Activated T-cell treated with anti-CD3 and anti-CD28 coated beads for 48 hours (primary cell): ENCODE measurements around the gene CST6.

ENCODE experiments used
- DNase-seq: peaks from one replicate; pipeline ENCODE4 v3.0.0-alpha.2; 2020; ENCODE audit warnings: low read depth

Gene CST6

DNA sequence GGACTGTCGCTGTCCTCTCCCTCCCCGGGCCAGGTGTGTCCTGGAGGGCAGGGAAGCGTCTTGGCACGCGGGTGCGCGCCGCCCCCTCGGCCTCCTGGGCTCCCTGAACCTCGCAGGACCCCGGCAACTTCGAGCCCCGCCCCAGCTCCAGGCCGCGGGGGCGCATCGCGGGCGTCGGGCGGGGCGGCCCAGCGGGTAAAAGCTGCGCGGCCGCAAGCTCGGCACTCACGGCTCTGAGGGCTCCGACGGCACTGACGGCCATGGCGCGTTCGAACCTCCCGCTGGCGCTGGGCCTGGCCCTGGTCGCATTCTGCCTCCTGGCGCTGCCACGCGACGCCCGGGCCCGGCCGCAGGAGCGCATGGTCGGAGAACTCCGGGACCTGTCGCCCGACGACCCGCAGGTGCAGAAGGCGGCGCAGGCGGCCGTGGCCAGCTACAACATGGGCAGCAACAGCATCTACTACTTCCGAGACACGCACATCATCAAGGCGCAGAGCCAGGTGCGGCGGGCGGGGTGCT lies at the start of gene CST6:
Gene CST6, plus strand, starts transcription at position 224 of the 519 bp plus-strand sequence. Its CDS starts 37 bp downstream, at position 261.
- DNase-seq, result no peak

GRCh38 chr11:65962141-65962564 lies 49.7 kb upstream of the CST6 start:
- no peak for DNase-seq

DNA sequence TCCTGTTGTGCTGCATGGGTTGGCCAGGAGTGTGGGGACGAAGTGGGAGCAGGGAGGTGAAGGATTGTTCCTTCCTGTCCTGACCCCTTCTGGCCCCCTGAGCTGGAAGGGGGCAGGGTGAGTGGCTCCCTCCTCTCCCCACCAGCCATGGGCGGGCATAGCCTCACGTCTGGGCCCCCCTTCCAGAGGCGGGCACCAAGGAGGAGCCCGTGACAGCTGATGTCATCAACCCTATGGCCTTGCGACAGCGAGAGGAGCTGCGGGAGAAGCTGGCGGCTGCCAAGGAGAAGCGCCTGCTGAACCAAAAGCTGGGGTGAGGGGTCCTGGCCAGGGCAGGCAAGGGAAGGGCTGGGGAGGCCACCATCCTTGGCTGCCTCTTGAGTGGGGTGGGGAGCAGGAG lies 46.9 kb upstream of the CST6 start:
- DNase-seq, result no peak

DNA sequence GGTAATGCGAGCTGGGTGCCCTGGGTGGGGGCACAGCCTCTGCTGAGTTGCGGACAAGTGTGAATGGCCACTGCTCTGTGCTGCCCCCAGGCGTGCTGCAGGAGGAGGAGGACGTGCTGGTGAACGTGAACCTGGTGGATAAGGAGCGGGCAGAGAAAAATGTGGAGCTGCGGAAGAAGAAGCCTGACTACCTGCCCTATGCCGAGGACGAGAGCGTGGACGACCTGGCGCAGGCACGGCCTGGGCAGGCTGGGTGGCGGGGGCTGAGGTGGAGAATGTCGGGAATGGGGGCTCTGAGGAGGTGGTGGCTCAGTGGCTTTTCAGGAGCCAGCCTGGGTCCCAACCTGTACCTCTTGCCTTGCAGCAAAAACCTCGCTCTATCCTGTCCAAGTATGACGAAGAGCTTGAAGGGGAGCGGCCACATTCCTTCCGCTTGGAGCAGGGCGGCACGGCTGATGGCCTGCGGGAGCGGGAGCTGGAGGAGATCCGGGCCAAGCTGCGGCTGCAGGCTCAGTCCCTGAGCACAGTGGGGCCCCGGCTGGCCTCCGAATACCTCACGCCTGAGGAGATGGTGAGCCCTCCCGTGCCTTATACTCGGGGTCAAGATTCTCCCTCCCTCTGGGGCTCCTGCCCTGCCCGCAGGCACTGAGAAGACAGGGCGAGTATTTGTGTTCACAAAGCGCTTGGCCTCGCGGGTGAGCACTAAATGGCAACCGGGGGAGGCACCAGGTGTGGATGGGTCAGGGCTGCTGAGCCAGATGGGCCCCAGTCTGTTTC lies 45.6 kb upstream of the CST6 start:
- no peak for DNase-seq

DNA sequence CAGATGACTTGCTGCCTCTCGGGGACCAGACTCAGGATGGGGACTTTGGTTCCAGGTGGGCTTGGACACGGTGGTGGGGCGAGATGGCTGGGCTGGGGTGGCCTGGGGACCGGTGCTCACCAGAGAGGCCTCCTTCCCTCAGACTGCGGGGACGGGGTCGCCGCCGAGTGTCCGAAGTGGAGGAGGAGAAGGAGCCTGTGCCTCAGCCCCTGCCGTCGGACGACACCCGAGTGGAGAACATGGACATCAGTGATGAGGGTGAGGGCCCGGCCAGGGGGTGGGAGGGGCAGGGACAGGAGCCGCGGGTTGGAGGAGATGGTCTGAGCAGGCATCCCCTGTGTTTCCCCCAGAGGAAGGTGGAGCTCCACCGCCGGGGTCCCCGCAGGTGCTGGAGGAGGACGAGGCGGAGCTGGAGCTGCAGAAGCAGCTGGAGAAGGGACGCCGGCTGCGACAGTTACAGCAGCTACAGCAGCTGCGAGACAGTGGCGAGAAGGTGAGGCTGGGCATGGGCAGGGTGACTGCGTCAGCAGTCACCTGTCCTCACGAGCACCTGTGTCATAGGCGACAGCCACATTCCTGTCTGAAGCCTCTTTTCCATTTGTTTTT lies 44.4 kb upstream of the CST6 start:
- DNase-seq, result no peak

DNA sequence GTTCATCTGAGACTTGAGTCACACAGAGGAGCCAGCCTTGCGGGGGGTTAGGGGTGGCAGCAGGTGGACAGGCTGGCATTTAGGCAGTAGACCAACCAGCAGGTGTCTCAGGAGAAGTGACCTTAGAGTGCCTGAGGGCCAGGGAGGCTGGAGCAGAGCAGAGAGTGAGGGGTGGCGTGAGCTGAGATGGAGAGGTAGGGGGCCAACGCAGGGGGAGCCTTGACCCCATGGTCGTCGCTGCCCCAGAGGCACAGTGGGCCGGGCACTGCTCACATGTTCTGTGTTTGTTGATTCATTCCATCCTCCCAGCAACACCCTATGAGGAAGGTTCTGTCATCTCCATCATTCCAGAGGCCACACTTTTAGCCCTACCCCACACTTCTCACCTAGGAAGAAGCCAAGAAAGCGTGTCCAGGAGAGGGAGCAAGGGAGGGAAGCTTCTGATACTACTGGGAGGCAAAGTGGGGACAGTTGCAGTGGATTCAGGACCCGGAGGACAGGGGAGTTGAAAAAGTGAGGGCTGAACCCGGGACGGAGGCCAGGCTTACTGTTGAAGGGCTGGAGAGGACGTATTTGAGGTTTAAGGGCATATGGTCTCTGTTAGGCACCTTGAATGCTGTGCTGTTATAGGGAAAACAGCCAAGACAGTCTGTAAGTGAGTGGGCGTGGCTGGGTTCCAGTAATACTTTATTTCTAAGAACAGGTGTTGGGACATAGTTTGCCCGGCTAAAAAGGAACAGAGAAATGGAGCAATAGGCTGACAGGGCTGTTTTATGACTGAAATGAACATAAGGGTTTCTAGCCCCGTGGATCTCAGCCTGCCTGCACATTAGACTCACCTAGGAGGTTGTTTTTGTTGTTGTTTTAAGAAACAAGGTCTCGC lies 43.0 kb upstream of the CST6 start:
- DNase-seq, result no peak

DNA sequence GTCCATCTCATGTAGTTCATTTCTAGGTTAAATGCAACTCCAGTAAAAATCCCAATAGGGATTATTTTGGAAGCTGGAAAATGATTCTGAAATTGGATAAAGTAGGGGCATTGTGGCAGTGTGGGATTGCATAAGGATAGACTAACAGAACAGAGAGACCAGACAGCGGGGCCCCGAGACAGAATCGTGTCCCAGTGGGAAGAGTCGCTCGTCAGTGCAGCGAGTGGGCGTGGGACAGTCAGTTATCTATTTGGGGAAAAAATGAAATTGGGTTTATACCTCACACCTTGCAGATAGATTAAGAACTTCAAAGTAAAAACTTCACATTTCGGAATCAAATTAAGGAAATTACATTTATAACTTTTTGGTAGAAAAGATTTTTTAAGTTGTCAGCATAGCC lies 39.7 kb upstream of the CST6 start:
- DNase-seq, result no peak

DNA sequence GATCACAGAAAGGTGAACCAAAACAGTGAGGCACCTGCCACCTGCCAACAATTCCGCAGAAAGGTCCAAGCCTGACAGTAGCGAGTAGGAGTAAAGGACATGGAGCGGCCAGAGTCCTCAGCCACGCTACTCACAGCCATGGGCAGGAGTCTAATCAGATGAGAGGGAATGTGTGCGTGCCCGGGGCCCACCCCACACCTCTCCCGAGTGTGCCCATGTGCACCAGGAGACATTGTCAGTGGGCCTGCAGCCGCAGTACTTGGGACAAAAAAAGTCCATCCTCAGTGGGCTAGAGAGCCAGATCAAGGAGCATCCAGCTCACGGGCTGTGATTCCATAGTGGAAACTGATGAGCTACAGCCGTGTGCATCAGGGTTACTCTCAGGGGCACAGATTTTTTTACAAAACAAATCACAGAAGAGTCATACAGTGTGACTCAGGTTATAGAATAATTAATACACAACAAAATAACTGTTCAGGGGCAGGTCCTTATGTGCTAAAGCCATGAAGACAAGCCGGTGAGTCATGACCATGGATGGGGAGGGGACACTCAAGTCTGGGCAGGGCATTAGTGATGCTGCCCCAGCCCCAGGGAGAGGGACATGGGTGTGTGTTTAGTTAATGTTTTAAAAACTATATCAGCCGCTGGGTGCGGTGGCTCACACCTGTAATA lies 38.2 kb upstream of the CST6 start:
- DNase-seq, result no peak

GRCh38 chr11:65975771-65976170 lies 36.0 kb upstream of the CST6 start:
- DNase-seq, result no peak

GRCh38 chr11:65976216-65977176 lies 35.3 kb upstream of the CST6 start:
- no peak for DNase-seq

DNA sequence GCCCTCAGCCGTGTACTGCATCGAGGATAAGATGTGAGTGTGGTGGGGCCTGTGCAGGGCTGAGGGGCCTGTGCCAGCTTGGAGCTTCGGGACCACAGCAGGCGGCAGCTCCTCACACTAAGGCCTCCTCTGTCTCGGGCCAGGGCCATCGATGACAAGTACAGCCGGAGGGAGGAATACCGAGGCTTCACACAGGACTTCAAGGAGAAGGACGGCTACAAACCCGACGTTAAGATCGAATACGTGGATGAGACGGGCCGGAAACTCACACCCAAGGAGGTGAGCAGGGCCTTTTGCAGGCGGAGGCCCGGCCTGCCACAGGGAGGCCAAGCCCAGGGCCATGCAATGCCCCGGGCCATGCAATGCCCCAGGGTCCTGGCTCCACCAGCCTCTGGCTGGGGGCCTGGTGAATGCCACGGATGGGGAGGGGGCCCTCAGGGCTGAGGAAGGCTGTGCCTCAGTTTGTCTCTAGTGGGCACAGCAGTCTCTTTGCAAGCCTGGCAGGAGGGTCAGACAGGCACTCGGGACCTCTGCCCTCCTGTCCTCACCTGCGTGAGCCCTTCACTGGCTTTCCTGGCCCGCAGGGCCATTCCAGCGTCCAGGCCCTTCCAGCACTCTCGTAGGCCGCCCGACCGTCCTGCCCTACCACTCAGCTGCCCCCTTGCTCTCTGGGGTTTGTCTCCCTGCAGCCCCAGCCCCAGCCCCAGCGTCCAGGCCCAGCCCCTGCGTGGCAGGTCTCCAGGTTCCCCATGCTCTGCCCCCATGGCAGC lies 34.0 kb upstream of the CST6 start:
- no peak for DNase-seq

DNA sequence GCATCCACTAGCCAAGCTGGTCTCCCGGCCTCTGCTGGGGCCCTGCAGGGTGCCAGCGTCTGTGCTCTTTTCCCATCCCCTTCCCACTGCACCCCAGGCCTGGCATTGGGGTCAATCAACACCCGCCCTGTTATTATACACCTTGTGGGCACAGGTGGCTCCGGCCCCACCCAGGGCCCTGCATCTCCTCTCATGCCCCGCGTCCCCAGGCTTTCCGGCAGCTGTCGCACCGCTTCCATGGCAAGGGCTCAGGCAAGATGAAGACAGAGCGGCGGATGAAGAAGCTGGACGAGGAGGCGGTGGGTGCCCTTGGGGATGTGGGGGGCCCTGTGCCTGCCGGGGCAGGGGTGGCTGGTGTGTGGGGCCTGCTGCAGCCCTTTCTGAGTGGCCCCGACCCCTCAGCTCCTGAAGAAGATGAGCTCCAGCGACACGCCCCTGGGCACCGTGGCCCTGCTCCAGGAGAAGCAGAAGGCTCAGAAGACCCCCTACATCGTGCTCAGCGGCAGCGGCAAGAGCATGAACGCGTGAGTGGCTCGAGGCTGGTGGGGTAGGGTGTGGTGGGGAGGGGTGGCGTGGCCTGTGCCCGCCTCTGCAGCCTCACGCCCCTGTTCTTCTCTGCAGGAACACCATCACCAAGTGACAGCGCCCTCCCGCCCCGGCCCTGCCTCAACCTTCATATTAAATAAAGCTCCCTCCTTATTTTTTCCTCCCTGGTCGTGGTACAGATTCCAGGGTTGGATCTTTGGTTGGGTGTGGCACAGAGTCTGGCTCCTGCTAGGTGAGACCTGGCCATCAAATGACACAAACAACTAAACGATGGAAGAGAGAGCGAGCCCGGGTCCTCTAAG lies 33.2 kb upstream of the CST6 start:
- DNase-seq, result no peak

- no peak for DNase-seq
Measured at GRCh38 chr11:65979261-65979759, 32.5 kb upstream of the CST6 start.

DNA sequence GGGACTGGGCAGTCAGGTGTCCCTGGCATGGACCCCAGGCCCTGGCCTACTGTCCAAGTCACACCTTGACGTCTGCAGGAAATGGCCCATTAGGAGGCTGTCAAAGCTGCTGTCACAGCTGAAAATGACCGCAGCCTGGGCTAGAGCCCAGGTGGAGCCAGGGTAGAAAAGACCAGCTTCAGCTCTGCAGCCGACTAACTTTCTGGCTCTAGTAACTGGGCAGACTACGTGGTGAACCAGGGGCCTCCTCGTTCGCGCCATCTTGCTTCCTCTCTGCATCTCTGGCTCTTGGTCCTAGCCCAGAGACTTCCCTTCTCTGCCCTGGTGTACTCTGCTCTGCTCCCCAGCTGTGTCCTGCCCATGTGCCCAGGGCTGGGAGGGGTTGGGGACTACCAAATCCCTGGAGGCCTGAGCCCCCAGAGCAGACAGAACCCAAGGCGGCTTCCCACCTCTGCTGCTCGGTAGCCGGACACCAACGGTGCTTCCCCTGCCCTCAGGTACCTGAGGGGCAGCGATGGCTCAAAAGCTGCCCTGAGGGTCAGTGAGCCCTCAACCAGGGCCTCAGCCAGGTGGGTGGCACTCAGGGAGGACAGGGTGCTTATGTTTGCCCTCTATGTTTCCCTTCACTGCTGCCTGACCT lies 30.6 kb upstream of the CST6 start:
- DNase-seq, result no peak

GRCh38 chr11:65981972-65982823 lies 29.6 kb upstream of the CST6 start:
- no peak for DNase-seq

DNA sequence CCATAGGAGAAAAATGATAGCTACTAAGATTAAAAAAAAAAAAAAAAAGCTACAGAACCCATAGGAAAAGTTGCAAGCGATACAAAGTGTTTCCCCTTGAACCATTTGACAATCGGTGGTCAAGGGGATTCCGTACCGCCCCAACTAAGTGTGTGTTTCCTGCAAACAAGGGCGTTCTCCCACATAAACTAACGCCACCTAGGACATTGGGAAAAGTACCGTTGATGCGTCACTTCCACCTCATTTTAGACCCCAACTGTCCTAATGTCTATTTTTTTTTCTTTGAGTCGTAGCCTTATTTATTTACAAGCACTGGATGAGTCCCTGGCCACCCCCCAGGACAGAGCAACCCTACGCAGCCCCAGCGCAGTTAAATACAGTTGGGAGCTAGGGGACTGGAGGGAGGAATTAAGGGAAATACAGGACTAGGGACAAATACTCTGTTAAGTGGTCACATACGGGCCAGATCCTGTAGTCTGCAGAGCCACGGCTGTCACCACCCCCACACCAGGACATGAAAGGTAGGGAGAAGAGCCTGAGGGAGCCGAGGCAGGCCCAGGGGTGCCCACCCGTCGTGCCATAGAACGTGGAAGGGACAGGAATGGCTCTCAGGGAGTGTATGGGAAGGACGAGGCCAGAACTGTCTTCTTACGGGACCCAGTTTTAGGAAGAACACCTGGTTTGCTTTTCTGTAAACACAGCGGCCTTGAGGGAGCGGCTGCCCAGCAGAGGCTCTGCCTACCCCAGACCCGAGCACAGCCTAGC lies 28.8 kb upstream of the CST6 start:
- no peak for DNase-seq

DNA sequence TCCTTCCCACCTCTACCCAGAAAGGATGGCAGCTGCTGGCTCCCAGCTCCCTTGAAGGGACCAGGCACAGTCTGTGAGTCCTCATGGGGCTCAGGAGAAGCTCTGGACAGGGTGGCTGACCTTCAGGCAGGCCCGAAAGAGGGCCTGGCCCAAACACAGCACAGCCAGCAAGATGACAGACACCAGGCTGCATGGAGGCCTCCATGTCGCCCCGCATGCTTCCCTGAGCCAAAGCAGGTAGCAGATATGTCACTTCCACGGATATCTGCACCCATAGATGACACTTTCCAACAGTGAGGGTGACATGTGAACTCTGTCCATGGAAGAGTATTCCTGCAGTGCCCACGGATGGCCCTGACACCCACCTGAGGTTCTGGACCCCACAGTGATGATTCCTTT lies 28.2 kb upstream of the CST6 start:
- DNase-seq, result no peak
